GM15510 (cell line): ENCODE results near the gene TOGARAM2.

ENCODE experiments used
- POLR2A ChIP-seq: IDR thresholded peaks from 3 replicates; pipeline ENCODE4 v1.6.1; 2011; ENCODE audit warnings: borderline replicate concordance; ENCODE audit not compliant: insufficient read length; ENCODE audit errors: extremely low read depth

TOGARAM2 gene

DNA sequence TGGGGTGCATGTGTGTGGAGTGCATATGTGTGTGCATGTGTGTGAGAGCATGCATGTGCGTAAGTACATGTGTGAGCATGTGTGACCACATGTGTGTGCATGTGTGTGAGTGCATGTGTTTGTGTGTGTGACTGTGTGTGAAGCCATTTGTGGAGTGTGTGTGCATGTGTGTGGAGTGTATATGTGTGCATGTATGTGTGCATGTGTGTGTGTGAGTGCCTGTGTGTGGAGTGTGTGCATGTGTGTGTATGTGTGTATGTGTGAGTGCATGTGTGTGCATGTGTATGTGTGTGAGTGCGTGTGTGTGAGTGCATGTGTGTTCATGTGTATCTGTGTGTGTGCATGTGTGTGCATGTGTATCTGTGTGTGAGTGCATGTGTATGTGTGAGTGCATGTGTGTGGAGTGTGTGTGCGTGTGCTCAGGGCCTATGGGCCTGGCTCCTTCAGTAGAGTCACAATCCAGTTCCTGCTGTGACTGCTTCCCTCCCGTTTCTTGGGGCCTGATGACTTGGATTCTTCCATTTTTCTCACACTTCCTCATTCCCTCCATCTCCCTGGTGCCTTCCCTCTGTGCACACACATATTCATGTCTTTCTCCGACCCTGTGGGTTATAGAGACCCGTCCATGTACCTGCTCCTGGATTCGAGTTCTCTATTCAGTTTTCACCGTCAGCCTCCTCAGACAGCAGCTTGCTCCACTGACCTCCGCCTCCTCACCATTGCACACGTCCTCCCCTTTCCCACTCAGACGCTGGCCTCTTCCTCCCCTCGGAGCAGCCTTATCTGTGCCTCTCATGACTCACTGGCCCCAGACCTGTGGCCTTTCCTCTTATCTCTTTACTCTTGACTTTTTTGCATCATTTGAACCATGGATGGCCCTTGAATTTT, 25.2 kb downstream of the TOGARAM2 start:
- no peak for TF ChIP-seq POLR2A

DNA sequence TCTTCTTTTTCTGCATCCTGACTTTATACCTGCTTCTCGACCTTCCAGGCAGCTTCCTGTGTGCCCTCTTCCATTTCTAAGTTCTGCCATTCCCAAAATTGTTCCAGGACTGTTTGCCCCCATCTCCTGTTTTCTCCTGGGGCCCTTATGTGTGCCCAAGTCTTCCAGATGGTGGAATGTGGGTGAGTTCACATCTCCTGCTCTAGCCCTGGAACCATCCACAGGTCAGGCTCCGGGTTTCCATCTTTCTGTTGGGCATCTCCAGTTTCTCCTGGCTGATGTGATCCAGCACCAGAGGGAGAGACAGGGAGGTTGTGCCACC, 25.8 kb downstream of the TOGARAM2 start:
- TF ChIP-seq POLR2A, result no peak

DNA sequence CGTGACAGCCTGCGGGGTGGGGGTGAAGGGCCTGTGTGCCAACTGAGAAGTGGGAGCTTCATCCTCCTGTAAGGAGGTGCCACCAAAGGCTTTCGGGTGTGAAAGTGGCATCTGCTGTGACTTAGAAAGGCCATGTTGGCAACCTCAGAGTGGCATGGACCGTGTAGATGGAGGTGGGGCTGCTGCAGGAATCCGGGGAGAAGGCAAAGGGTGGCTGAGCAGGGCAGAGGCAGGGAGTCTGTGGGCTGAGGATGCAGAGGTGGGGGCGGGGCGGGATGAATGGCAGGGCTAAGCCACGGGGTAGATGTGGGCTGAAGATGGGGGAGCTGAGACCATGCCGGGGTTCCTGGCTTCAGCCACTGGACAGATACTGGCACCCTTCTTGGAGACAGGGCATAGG, 28.2 kb downstream of the TOGARAM2 start:
- no peak for TF ChIP-seq POLR2A

DNA sequence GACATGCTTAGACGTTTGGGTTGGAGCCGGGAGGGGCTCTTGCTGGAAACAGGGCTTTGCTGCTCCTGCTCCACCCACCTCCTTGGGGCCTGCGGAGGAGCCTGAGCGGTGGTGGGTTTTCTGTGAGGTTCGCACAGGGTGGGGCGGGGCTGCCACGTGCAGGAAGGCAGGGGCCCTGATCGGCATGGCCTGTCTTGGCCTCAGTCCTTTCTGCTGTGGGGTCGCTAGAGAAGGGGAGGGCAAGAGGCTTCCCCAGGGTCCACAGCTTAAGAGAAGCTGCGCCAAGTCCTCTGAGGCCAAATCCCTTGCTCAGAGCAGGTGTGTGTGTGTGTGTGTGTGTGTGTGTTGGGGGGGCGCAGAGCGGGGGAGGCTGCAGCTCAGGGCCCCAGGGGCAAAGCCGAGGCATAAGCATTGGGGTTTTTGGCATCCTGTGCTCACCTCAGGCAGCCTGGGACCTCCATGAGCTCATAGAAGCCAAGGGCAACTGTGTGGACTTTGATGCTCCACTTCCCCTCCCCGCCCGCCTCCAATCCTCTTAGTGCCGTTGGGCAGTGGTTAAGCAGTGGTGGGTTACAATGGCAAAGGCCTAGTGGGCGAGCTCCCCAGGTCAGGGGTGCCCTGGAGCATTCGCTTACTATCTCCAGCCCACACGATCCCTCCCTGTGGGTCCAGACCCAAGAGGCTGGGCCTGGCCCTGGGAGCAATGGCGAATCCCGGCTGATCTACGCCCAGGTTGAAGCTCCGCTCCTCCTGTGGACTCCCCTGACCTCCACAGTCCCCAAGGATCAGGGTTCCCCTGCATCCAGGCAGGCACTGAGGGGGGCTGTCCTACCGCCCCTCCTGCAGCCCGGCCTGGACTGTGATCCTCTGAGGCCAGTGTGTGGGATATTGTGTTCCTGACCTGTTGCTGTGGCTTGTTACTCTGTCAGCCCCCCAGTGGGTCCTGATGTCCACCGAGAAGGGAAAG, 28.9 kb downstream of the TOGARAM2 start:
- TF ChIP-seq POLR2A, result no peak

DNA sequence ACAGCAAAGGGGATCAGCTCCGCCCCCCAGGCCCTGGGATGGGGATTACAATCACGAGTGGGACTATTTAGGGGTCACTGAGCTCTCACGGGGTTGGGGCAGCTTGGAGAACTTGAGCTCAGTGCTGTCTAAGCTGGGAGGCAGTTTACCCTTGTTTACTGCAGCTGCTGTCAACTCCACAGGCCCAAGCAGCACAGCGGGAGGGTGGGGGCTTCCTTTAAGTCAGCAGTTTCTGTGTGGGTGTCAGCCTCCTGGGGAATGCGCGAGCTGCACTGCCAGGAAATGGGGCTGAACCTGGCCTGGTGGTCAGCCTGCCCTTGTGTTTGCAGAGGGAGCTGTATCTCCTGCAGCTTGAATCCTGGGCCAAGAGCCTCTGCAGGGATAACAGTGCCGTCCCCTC, 29.8 kb downstream of the TOGARAM2 start:
- no peak for TF ChIP-seq POLR2A

DNA sequence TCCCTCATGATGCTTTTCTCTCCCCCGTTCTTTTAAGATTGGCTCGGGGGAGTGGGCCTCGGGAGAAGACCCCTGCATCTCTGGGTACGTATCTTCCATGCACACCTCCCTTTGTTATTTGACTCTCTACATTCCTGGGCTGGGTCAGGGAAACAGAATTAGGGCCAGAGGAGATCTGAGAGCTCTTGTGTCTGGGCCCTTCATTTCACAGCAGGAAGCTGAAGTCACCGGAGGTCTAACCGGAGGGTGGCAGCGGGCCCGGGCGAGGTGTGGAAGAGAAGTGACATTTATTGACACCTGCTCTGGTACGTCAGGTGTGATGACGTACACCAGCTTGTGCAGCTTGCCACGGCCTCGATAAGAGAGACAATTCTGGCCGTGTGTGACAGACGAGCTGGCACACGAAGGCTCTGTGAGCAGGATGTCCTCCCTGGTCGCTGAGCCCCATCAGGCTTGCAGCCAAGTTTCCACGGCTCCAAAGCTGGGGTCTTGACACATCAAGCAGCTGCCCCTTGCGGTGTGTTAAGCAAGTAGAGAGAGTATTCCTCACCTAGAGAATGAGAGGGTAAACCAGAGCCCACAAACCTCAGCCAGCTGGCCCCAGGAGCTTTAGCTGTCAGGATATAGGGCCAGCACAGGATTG, 30.4 kb downstream of the TOGARAM2 start:
- no peak for TF ChIP-seq POLR2A

DNA sequence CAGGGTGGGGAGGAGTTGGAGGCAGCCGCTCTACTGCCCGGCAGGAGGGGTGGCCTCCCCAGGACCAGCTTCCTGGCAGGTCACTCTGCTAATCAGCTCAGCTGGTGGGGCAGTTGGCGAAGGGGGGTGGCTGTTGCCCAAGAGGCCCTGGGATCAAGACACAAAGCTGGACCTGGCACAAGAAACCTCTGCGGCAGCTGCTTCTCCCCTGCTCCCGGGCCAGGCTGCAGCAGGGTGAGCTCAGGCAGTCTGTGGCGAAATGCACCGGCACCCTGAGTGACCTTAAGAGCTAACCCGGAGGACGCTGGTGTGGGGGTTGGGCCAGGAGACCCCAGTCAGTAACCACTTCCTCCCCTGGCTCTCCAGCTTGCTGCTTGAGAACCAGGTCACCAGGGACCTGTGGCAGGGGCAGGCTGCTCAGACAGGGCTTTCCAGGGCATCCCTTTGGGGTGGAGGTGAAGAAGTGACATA, 31.1 kb downstream of the TOGARAM2 start:
- TF ChIP-seq POLR2A, result no peak

DNA sequence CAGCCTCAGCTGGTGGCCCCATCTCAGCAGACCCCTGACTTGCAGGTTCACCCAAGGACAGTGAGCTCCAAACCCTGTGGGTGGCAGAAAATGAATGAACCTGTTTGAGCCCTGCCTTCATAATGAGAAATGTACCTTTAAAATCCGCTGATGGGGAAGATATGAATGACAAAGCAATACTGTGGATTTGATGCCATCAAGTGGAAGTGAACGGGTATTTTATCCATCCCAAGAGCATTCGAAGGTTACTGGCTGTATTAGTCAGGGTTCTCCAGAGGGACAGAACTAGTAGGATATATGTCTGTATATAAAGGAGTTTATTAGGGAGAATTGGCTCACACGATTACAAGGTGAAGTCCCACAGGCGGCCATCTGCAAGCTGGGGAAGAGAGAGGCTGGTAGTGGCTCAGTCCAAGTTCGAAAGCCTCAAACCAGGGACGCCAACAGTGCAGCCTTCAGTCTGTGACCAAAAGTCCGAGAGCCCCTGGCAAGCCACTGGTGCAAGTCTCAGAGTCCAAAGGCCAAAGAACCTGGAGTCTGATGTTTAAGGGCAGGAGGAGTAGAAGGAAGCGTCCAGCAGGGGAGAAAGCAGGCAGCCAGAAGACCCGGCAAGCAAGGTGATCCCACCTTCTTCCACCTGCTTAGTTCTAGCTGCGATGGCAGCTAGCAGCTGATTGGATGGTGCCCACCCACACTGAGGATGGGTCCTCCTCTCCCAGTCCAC, 32.1 kb downstream of the TOGARAM2 start:
- TF ChIP-seq POLR2A, result no peak

DNA sequence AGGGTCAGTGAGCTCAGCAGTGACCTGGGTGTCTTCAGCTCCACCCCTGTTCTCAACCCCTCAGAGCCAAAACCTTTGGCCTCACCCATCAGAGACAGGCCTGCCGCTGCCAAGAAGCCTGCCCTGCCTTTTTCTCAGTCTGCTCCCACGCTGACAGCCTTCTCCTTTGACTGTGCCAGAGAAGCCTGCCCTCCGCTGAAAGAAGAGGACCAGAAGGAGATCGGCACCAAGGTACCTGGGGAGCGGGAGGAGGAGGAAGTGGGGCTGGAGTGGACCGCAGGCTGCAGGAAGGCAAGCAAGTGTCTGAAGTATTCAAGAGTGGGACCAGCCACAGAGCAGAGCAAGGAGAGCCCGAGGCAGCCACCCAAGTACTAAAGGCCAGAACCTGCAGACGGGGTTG, 33.2 kb downstream of the TOGARAM2 start:
- TF ChIP-seq POLR2A, result no peak

DNA sequence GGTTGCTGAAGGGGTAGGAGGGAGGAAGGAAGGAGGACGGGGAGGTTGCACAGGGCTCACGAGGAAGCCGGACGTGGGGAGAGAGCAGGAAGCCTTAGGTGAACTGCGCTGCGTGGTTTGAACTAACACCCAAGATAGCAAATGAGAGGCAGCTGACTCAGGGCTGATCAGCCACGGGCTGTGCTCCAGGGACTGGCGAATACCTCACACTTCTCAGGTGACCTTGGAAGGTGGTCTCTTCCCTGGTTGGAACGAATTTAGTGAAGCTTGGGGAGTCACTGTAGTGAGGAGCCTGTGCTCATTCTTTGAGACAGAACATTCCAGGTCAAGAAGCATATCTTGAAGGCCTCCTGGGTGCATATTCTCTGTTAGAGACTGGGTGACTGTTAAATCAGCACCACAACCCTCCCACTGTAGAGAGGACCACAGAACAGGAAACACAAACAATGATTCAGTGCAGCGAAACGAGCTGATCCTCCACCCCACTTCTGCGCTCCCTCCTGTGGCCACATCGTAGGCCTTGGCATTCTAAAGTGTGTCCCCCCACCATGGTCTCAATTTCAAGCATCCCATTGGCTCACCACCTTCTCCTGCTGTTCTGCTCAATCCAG, 33.8 kb downstream of the TOGARAM2 start:
- no peak for TF ChIP-seq POLR2A

DNA sequence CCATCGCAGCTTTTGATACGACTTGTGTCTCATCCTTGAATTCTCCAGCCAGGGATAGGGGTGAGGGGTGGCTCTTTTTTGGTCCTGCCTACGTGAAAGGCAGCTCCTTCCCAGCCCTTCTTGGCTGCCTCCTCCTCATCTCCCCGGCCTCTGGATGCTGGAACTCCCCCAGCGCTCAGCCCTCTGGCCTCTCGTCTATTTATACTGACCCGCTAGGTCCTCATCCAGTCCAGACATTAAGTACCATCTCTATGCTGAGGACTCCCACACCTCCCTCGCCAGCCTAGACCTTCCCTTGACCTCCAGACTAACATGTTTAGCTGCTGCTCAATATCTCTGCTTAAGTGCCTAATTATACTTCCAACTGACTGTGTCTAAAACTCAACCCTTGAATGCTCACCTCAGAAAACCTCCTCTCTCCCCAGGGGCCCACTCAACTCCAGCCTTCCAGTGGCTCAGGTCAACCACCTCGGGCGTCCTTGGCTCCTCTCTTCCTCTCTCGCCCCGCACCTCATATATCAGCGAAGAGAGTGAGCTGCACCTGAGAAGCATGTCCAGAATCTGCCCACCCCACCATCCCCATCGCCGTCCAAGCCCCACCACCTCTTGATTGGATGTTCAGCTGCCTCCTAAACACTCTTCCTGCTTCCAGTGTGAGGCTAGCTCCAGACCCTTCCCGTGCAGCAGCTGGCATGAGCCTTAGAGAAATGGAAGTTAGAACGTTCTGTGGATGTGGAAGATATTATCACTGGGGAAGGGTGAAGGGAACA, 34.8 kb downstream of the TOGARAM2 start:
- TF ChIP-seq POLR2A, result no peak

DNA sequence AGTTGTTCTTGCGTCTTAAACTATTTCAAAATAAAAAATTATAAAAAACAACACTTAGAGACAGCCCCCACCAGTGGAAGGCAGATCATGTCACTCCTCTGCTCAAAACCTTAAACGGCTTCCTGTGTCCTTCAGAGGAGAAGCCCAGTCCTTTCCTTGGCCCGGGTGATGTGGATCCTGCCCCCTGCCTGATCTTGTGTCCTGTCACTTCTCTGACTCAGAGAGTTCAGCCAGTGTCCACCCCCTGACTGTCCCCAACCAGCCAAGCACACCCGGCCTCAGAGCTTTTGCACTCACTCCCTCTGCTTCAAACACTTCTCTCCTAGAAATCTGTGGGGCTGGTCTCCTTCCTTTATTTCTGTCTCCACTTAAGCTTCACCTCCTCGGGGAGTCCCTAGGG, 35.4 kb downstream of the TOGARAM2 start:
- no peak for TF ChIP-seq POLR2A
